Suppressor macrophage (primary cell): ENCODE data around the gene KIAA1586.
"Not testable (repeated sequence)": the region's sequence is repeated elsewhere in the genome, so short reads cannot be mapped to it uniquely, and the experiment has no call there.

Experiments used
- DNase-seq, 4 experiments: peaks; one replicate each; pipeline ENCODE4 v3.0.0-alpha.2; 2020 to 2022

KIAA1586 gene

DNA sequence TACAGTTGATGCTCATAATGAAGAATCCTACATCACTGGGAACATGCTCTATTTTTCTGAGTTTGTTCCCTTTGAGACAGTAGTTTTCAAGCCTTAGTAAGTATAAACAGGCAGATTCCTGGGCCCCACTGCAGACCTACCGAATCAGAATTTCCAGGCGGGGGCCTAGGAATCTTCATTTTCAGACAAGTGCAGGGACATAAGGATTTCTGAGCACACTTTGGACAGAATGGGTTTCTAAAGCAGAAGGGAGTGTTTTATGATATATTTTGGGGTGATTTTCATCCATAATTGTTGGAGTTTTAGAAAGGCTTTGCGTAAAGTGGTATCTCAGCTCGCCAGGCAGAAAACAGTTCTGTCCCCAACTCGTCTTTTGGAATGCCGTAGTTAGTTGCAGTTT lies 1.4 kb downstream of the KIAA1586 start:
- not testable (repeated sequence) for DNase-seq

DNA sequence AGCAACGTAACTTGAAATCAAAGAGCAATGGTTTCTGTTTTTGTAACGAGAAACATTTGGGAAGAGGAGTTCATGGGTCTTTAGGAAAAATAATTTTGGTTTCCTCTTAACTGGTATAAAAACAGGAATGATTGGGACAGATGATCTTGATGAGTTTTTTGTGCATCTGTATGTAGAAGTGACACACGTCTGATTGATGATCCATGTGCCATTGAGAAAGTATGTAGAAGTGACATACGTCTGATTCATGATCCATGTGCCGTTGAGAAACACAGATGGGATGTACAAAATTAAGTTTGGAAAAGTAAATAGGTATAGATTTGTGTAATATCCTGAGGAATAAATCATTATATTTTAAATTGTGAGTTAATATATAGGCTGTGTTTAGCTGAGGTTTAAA lies 2.1 kb downstream of the KIAA1586 start:
- DNase-seq = no peak

DNA sequence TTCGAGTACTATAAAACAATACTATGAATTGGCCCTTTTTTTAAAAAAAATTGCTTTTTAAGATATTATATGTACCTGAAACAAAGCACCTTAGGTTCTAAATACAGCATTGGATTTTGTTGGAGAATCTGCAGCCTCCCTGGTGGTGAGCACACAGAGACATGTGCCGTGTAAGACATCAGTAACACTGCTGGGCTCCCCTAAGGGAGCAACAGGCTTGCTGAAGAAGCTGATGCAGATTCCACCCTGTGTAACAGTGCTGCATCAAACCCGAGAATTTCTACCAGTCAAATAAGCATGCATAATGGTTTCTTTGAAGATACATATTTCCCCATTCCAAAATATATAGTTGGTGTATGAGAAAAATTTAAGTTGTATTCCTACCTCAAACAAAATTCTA lies 17.4 kb downstream of the KIAA1586 start:
- DNase-seq = no peak

DNA sequence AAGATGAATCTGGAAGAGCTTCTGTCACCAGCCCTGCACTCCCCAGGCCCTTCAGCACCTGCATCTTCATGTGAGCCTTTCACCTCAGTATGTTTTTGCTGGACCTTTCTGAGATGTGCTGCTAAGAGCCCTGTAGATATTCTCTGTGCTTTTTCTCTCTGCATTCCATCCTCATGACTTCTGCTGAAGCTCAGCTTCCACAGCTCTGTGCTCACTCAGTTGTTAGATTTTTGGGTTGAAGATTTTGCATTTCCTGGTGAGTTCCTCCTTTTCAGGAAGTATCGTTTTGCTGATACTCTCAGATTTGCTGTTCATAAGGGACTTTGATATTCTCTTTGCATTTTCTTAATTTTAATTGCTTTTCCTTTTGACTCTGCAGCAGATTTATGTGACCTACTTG lies 18.3 kb downstream of the KIAA1586 start:
- DNase-seq = no peak

DNA sequence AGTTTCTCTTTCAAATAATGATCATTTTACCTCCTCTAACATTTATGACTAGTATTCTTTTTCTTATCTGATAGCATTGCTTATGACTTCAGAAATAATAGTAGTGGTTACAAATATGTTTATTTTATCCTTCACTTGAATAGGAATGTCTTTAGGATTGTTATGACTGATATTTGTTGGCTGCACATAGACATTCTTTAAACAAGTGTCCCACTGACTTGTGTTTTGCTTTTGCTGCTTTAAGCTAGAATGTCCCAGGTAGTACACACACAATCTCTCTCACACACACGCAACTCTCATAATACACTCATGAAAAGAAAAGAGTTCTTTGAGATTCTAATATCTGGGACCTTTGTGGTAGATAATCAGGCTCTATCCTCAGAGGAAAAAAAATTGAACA lies 21.6 kb downstream of the KIAA1586 start:
- DNase-seq = no peak

DNA sequence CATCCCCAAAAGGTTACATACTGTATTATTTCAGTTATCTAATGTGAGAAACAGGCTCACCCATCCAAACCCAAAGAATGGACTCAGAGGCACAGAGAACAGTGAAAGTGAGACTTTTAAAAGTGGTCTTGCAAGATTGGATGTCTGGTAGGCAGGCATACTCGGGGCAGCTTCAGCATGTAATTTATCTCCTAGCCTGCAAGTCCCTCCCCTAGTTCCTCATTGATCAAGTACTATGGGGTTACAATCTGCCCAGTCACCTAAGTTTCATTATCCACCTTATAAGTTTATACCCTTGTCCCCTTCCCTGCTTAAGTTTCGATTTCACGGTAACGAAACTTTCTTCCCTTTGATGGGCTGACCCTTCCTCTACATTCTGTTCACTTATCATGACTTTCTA lies 22.7 kb downstream of the KIAA1586 start:
- no peak for DNase-seq

DNA sequence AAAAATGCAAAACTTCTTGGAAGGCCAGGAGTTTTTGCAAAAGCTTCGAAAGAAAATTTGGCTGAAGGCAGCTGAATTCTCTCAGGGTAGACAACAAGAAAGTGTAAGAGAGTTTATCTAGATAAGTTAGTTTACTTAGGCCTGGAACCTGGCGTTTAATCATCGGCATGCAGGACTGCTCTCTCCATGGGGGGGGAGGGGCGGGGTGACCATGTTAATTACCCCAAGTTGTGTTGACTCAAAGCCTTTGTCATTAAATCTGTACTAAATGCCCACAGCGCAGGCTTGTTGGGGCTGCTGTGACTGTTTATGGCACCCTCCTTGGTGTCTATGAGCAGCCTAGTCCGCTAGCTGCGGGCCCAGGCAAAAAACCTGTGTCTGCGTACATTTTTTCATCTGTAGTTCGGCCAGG lies 23.4 kb downstream of the KIAA1586 start:
- no peak for DNase-seq

DNA sequence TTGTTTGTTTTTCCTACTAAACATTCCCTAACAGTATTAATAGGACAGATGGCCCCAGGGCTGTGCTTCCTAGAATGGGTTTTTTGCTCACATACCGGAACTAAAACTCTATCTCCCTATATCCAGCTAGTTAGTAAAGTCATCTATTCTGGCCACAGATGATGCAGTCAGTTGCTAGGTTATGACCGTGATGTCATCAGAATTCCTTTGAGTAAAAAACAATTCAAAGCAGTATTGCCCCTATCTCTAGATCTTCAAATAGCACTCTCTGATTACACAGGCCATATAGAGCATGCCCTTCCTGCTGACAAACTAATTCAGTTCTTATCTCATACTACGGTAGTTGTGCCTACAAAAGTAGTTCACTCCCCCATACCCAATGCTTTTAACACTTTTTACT lies 25.6 kb downstream of the KIAA1586 start:
- DNase-seq = no peak

DNA sequence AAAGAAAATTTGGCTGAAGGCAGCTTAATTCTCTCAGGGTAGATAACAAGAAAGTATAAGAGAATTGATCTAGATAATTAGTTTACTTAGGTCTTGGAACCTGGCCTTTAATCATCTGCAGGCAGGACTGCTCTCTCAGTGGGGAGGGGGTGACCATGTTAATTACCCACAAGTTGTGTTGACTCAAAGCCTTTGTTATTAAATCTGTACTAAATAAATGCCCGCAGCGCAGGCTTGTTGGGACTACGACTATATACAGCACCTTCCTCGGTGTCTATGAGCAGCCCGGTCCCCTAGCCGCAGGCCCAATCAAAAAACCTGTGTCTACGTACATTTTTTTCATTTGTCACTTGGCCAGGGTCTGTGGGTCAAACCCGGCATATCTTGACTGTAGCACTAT lies 27.9 kb downstream of the KIAA1586 start:
- no peak for DNase-seq

DNA sequence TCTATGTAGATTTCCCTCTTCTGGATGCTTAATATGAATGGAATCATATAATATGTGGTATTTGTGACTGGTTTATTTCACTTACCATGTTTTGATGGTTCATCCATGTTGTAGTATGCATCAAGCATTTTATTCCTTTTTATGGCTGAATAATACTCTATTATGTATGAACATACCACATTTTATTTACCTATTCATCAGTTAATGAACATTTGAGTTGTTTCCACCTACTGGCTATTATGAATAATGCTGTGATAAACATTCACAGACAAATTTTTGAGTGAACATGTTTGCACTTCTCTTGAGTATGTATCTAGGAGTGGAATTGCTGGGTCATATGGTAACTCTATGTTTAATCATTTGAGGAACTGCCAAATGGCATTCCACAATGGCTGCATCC lies 28.6 kb downstream of the KIAA1586 start:
- DNase-seq = no peak

DNA sequence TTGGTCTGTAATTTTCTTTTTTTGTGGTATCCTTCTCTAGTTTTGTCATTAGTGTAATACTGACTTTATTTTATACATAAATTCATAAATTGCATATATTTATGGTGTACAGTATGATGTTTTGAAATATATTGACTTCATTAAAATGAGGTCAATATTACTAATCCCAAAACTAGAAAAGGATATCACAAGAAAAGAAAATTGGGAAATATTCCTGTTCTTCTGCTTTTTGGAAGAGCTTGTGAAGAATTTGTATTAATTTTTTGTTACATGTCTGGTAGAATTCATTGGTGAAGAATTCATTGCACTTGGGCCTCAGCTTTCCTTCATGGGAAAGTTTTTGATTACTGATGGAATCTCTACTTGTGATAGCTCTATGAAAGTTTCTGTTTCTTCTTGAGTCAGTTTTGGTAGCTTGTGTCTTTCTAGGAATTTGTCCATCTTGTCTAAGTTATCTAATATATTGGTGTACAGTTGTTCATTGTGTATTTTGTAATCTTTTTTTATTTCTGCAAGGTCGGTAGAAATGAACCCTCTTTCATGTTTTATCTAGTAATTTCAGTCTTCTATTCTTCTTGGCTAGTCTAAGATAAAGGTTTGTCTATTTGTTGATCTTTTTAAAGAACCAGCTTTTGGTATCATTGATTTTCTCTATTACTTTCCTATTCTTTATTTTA lies 32.2 kb downstream of the KIAA1586 start:
- DNase-seq = peak in 2 of 4 experiments; percentile 20 to 31

DNA sequence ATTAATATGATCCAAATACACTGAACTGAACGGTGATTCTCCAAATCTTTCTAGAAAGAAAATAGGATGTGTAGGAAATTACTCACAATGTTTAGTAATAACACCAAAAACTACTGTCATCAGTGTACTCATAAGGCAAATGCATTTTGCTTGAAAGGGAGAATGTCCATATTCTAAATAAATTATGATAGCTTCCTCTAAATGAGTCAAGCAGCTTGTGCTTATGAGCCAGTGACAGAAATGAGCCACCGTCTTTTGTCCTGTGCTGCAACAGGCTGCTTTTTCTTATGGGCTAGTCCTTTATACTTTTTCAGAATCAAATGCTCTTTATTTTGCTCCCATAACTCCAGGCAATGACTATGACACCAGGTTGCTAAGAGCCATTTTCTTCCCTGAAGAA lies 39.0 kb downstream of the KIAA1586 start:
- DNase-seq = peak; percentile 35 to 66 (median 46)

DNA sequence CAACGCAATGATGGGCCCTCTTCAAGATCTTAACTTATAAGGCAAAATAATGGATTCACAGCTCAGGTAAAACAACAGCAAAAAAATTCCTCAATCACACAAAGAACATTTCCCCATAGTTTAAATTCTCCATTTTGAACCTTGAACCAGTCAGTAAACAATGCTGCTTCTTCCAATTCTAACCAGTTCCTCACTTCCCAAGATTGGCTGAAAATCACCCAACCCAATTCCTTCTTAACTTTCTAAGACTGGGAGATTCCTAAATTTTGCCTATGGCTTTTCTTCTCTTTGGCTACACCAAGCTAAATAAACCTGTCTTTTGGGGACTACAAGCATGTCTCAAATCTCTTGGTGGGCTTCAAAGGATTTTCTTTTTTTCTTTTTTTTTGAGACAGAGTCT lies 40.4 kb downstream of the KIAA1586 start:
- DNase-seq = no peak

DNA sequence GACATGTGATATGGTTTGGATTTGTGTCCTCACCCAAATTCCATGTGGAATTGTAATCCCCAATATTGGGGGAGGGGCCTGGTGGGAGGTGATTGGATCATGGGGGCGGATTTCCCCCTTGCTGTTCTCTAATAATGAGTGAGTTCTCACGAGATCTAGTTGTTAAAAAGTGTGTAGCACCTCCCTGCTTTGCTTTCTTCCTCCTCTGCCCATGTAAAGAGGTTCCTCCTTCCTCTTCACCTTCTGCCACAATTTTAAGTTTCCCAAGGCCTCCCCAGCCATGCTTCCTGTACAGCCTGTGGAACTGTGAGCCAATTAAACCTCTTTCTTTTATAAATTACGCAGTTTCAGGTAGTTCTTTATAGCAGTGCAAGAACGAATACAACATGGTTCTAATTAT lies 41.4 kb downstream of the KIAA1586 start:
- DNase-seq = peak in 3 of 4 experiments; percentile 35 to 36 (median 35)

DNA sequence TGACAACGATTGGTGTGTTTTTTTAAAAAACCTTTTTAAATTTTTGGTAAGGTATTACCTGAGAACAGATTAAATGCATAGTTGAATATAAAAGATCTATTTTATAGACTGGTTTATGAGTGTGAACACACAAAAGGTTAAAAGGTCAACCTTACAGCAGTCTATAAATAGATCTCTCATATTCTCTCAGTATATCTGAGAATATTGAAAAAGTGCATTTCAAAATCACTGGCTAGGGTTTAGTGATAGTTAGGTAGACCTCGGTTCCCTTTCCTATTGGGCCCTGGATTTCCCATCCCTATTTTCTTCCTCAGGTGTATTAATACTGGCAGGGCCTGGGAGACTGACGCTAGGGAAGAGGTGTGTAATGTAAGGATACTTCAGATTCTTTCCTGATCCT lies 42.8 kb downstream of the KIAA1586 start:
- DNase-seq = no peak

DNA sequence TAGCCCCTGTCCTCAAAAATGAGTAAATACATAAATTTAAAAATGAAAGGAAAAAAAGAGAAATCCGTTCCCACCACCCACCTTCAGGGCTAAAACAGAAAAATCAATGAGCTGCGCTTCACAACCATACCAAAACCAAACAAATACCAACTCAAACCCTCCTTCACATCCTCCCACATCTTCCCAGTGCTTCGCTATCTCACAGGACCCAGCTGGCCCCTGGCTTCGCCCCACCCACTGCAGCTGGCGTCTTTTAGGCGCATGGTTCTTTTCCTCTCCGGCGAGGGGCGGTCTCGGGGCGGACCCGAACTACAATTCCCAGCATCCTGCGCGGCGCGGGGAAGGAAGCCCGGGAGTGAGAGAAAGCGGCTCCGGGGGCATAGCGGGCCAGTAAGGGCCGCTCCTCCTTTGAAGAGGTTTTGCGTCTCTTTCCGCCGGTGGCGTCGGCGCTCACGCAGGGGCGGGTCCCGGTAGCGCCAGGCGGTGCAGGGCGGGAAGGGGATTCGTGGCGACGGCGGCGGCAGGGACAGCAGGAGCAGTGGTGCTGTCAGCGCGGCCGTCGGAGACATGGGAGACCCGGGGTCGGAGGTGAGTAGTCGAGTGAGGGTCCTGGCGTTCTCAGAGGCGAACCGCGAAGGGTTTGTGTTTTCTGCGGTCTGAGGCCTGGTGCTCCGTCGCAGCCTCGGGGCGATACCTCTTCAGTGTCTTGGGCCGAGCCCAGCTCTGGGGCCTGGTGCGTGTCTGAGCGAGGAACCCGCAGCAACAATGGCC lies 43.4 kb downstream of the KIAA1586 start, which contains the start of gene ZNF451:
ZNF451 (plus strand) TSS at position 502 of the 771 bp plus-strand sequence; CDS start at position 568, 66 bp downstream.
- peak; percentile 97 to 98 (median 98) for DNase-seq

DNA sequence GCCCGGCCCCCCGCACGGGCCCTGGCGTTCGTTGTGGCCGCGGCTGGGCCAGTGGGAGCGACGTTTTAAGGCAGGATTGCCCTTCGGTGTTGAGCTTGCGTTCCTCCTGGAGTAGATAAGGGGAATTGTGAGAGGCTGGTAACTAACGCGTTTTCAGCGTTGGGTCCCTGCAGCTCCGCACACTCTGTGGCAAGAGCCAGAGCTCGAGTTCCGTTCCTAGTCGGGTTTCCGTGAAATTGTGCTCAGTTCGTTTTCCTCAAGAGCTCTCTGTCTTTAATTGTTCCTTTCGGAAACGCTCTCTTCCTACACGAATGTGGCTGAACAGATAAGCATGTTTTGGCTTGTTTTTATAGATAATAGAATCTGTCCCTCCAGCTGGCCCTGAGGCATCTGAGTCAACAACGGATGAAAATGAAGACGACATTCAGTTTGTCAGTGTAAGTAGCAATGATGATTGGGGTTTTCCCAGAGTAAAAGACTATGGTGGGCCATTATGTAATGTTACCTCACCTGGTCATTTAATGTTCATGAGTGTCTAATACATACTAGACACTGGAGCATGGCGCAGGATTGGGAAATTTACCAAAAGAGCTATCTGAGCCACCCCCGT lies 44.1 kb downstream of the KIAA1586 start:
- DNase-seq = not testable (repeated sequence)

DNA sequence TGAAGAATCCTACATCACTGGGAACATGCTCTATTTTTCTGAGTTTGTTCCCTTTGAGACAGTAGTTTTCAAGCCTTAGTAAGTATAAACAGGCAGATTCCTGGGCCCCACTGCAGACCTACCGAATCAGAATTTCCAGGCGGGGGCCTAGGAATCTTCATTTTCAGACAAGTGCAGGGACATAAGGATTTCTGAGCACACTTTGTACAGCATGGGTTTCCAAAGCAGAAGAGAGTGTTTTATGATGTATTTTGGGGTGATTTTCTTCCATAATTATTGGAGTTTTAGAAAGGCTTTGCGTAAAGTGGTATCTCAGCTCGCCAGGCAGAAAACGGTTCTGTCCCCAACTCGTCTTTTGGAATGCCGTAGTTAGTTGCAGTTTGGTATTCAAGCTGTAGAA lies 44.9 kb downstream of the KIAA1586 start:
- DNase-seq = not testable (repeated sequence)

DNA sequence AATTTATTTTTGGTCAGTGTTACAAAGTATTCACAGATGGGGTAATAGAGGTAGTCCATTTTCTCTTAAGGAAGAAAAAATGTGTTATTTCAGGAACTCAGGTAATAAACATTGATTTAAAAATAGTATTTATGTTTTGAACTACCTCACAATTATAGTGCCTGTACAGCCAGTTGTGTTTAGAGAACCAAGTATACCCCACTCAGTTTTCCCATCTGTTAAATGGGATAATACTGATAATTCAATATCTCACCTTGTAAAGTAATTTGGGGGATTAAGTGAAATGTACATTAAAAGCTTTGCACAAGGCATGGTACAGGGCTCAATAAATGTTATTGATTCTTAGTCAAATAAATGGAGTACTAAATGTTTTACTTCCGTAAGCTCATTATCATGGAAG lies 48.2 kb downstream of the KIAA1586 start:
- DNase-seq = no peak

DNA sequence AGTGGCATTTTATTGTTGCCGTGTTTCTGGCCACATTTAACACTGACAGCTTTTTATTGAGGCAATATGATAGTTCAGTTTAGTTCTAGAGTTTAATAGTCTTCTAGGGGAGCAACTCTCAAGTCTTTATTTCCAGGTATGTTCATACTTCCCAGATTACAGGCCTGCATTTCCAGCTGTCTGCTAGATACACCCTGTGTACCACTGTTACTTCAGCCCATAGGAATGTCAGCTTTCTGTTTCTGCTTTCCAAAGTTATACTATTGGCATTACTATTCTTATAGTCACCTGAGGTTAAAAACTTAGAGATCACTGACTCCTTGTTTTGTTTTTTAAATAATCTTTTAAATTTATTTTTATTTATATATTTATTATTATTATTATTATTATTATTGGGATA lies 51.1 kb downstream of the KIAA1586 start:
- DNase-seq = no peak

DNA sequence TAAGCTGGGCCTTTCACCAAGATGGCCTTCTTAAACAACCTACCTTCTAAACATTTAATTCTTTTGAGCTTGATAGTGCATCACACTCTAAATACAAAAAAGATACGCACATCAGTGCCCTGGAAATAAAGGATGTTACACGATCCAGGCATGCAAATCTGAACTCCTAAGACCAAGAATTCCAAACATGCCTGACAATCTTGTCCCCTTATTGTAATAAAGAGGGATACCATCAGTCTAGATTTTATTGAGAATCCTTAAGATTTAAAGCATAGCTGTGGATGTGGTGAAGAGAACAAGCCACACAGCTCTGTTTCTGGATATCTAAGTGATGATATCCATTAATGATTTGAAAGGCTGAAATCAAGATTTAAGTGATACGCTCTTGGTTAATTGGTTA lies 56.5 kb downstream of the KIAA1586 start:
- no peak for DNase-seq

DNA sequence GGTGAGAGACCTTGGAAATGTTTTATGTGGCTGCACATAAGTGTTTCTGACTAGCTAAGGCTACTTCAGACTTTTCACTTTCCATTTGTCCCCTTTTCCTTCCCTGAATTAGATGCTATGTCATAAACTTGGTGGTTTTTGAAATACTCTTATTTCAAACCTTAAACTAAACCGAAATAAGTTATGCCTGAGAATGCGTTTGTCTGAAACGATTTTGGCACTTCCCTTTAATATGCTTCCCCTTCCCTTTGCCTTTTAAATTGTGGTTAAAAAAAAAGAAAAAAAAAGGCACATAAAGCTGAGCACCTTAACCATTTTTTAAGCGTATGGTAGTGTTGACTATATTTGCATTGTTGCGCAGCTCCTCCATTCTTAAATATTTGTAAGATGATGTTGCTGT lies 57.8 kb downstream of the KIAA1586 start:
- peak in 2 of 4 experiments; percentile 43 to 56 for DNase-seq
